ENCODE results near the gene STK17A. TPM values are rescaled to one million over a fixed set of nuclear protein-coding genes. Genes with fewer than 3 reads are reported as not detected.

STK17A gene
- total RNA-seq, 2 donors from 2014 or later = 15.6 to 18.4 TPM

GRCh38 chr7:43559171-43559945, 23.6 kb upstream of the STK17A start:
- Histone ChIP-seq H3K9ac (ENCODE audit: extremely low read depth, low read length, poor library complexity, severe bottlenecking) (no peak overlapping the region), H3K27me3 (ENCODE audit: control insufficient read depth, insufficient read depth, low read length, poor library complexity, severe bottlenecking) (no peaks in the 10 kb centered on the region), H3K27ac (ENCODE audit: low read depth, low read length) (no peak overlapping the region), H3K4me1 (ENCODE audit: control insufficient read depth, insufficient read depth, low read length) (no peaks in the 10 kb centered on the region), H3K9me3 (ENCODE audit: control insufficient read depth, low read length) (no peaks in the 10 kb centered on the region), H3K36me3 (ENCODE audit: control insufficient read depth, insufficient read depth, low read length) (no peaks in the 10 kb centered on the region), H3K4me3 (ENCODE audit: low read length) (no peak overlapping the region)
- no peaks in the 10 kb centered on the region for H3K9me3 Mint-ChIP-seq
- H3K36me3 Mint-ChIP-seq (ENCODE audit: low read depth) = no peaks in the 10 kb centered on the region
- no peak overlapping the region for H3K4me3 Mint-ChIP-seq
- no peak overlapping the region for H3K27ac Mint-ChIP-seq
- DNase-seq = no peak
- 95 to 97% methylated on average over 9 to 14 of the region's 14 CpGs for WGBS, 2 experiments (ENCODE audit: insufficient coverage in 1 of 2, insufficient read length in 1 of 2)
- no peaks in the 10 kb centered on the region for H3K27me3 Mint-ChIP-seq (ENCODE audit: insufficient read depth)
- H3K4me1 Mint-ChIP-seq = peaks cover 7% of the 10 kb centered on the region
- no peak for TF ChIP-seq CTCF (conservative IDR thresholded peaks at IDR 0.05)

GRCh38 chr7:43559946-43560335, 23.0 kb upstream of the STK17A start:
- Histone ChIP-seq H3K36me3 (ENCODE audit: control insufficient read depth, insufficient read depth, low read length) (no peaks in the 10 kb centered on the region), H3K27ac (ENCODE audit: low read depth, low read length) (no peak overlapping the region), H3K9me3 (ENCODE audit: control insufficient read depth, low read length) (no peaks in the 10 kb centered on the region), H3K4me3 (ENCODE audit: low read length) (no peak overlapping the region), H3K27me3 (ENCODE audit: control insufficient read depth, insufficient read depth, low read length, poor library complexity, severe bottlenecking) (no peaks in the 10 kb centered on the region), H3K4me1 (ENCODE audit: control insufficient read depth, insufficient read depth, low read length) (no peaks in the 10 kb centered on the region), H3K9ac (ENCODE audit: extremely low read depth, low read length, poor library complexity, severe bottlenecking) (no peak overlapping the region)
- TF ChIP-seq CTCF (conservative IDR thresholded peaks at IDR 0.05) = no peak
- no peak overlapping the region for H3K27ac Mint-ChIP-seq
- no peaks in the 10 kb centered on the region for H3K9me3 Mint-ChIP-seq
- peaks cover 7% of the 10 kb centered on the region for H3K4me1 Mint-ChIP-seq
- DNase-seq = no peak
- H3K36me3 Mint-ChIP-seq (ENCODE audit: low read depth) = no peaks in the 10 kb centered on the region
- no peaks in the 10 kb centered on the region for H3K27me3 Mint-ChIP-seq (ENCODE audit: insufficient read depth)
- H3K4me3 Mint-ChIP-seq = no peak overlapping the region
- 88 to 93% methylated on average over 2 of the region's 2 CpGs for WGBS, 2 experiments (ENCODE audit: insufficient coverage in 1 of 2, insufficient read length in 1 of 2)

GRCh38 chr7:43560742-43561330, 22.1 kb upstream of the STK17A start:
- Histone ChIP-seq H3K27ac (ENCODE audit: low read depth, low read length) (no peak overlapping the region), H3K36me3 (ENCODE audit: control insufficient read depth, insufficient read depth, low read length) (no peaks in the 10 kb centered on the region), H3K27me3 (ENCODE audit: control insufficient read depth, insufficient read depth, low read length, poor library complexity, severe bottlenecking) (no peaks in the 10 kb centered on the region), H3K9me3 (ENCODE audit: control insufficient read depth, low read length) (no peaks in the 10 kb centered on the region), H3K4me1 (ENCODE audit: control insufficient read depth, insufficient read depth, low read length) (no peaks in the 10 kb centered on the region), H3K4me3 (ENCODE audit: low read length) (no peak overlapping the region), H3K9ac (ENCODE audit: extremely low read depth, low read length, poor library complexity, severe bottlenecking) (no peak overlapping the region)
- TF ChIP-seq CTCF (conservative IDR thresholded peaks at IDR 0.05) = no peak
- no peak overlapping the region for H3K27ac Mint-ChIP-seq
- no peaks in the 10 kb centered on the region for H3K9me3 Mint-ChIP-seq
- DNase-seq = no peak
- WGBS, 2 experiments (ENCODE audit: insufficient coverage in 1 of 2, insufficient read length in 1 of 2) = 91 to 92% methylated on average over 6 to 7 of the region's 7 CpGs
- peaks cover 4% of the 10 kb centered on the region for H3K4me1 Mint-ChIP-seq
- H3K36me3 Mint-ChIP-seq (ENCODE audit: low read depth) = no peaks in the 10 kb centered on the region
- H3K27me3 Mint-ChIP-seq (ENCODE audit: insufficient read depth) = no peaks in the 10 kb centered on the region
- no peak overlapping the region for H3K4me3 Mint-ChIP-seq

Measured in endodermal cell (in vitro differentiated cells).